Caki2 (cell line): ENCODE data around the gene GRIK4. TPM values are rescaled to one million over a fixed set of nuclear protein-coding genes. Genes with fewer than 3 reads are reported as not detected.

Experiments used
- DNase-seq: peaks from one replicate; pipeline ENCODE4 v3.0.0-alpha.2; 2015; ENCODE audit warnings: low read depth
- in situ Hi-C: cut with HindIII; loops from 2 replicates; pipeline ENCODE4 v1.10.0; 2016; ENCODE audit warnings: low sequenced_read_pairs, low pct_unique_long_range_greater_than_20kb, mixed read lengths
- total RNA-seq: library from RNA; depleted of rRNA; stranded (reverse); fragments of >200 nt; shearing (Covaris generic); gene quantifications from 2 replicates; pipeline ENCODE4 v1.2.3, GENCODE V29; 2014; ENCODE audit warnings: low replicate concordance

GRIK4 gene
- total RNA-seq, 1 experiment from 2014 or later: not detected

GRCh38 chr11:120522021-120522420 lies 10.5 kb downstream of the GRIK4 start:
- in situ Hi-C loops: no loop called here
- DNase-seq: no peak

GRCh38 chr11:120522736-120523135 lies 11.2 kb downstream of the GRIK4 start:
- DNase-seq: no peak
- in situ Hi-C loops: no loop called here

GRCh38 chr11:120523196-120523595 lies 11.6 kb downstream of the GRIK4 start:
- no peak for DNase-seq
- in situ Hi-C loops: no loop called here

- no peak for DNase-seq
- in situ Hi-C loops: no loop called here
Measured at GRCh38 chr11:120524536-120525085, 13.1 kb downstream of the GRIK4 start.

GRCh38 chr11:120525261-120526171 lies 14.0 kb downstream of the GRIK4 start:
- no peak for DNase-seq
- in situ Hi-C loops: no loop called here

- in situ Hi-C loops: no loop called here
- no peak for DNase-seq
Measured at GRCh38 chr11:120526241-120526640, 14.7 kb downstream of the GRIK4 start.

GRCh38 chr11:120527111-120527761 lies 15.7 kb downstream of the GRIK4 start:
- in situ Hi-C loops: no loop called here
- no peak for DNase-seq

- in situ Hi-C loops: no loop called here
- DNase-seq: no peak
Measured at GRCh38 chr11:120528749-120529148, 17.2 kb downstream of the GRIK4 start.

GRCh38 chr11:120529214-120529613 lies 17.7 kb downstream of the GRIK4 start:
- in situ Hi-C loops: no loop called here

GRCh38 chr11:120529911-120530310 lies 18.4 kb downstream of the GRIK4 start:
- in situ Hi-C loops: no loop called here
- DNase-seq: no peak

More at GRCh38 chr11:120529214-120529613, 17.7 kb downstream of the GRIK4 start:
- no peak for DNase-seq

GRCh38 chr11:120532082-120532831 lies 20.7 kb downstream of the GRIK4 start:
- in situ Hi-C loops: no loop called here
- no peak for DNase-seq

- DNase-seq: no peak
- in situ Hi-C loops: no loop called here
Measured at GRCh38 chr11:120532832-120533196, 21.3 kb downstream of the GRIK4 start.

- in situ Hi-C loops: no loop called here
- DNase-seq: no peak
Measured at GRCh38 chr11:120536091-120536796, 24.7 kb downstream of the GRIK4 start.

- in situ Hi-C loops: no loop called here
- no peak for DNase-seq
Measured at GRCh38 chr11:120536797-120537169, 25.2 kb downstream of the GRIK4 start.

GRCh38 chr11:120537996-120538395 lies 26.4 kb downstream of the GRIK4 start:
- in situ Hi-C loops: no loop called here
- DNase-seq: no peak

- no peak for DNase-seq
- in situ Hi-C loops: no loop called here
Measured at GRCh38 chr11:120538707-120539106, 27.2 kb downstream of the GRIK4 start.

- in situ Hi-C loops: no loop called here
- DNase-seq: no peak
Measured at GRCh38 chr11:120539667-120540369, 28.3 kb downstream of the GRIK4 start.
